NCI-H524 (cell line): ENCODE data around the gene TMED10.

Source experiments
- DNase-seq, 2 experiments: peaks; one replicate each; lab custom pipeline; 2025; lab: John Stamatoyannopoulos, UW

TMED10 gene

DNA sequence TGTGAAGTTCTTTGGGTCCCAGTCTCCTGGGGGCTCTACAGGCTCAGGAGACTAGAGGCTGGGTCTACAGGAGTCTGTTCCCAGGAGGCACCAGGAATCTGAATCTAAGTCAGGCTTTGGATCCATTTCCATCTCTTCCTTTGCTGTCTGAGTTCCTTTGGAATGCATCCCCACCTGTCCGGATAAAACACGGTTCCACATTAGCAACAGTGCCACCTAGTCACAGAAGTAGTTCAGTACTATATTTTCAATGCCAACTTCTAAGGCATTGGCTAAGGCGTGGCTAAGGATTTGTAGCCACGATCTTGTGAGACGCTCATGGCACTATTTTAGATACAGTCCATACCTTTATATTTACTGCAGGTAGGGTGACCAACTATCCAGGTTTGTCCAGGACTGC lies 91.9 kb downstream of the TMED10 start:
- peak; percentile 18 to 61 for DNase-seq

GRCh38 chr14:75083271-75083670 lies 93.1 kb downstream of the TMED10 start:
- DNase-seq = no peak

DNA sequence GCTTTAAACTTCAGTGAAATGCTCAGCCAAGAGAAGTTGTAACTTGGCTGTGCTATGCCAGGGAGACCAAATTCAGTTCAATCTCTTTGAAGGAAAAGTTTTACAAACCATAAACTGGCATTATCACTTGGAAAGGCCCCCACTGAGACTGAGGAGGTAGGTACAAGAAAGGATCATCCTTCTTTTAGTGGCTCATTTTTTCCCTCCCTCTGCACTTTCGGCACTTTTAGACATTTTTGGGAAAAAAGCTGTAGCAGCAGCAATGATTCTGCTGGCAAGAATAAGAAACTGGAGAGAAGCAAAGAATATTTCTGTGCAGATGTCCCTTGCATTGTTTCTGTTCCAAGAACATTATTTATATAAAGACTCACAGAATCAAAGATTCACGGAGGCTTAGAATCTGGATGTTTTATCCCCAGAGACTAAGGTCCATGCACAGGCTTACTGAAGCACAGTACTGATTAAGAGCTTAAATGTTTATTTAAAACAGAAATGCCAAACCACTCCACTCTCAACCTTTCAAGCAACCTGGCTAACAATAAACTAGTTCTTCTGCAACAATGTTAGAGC lies 94.7 kb downstream of the TMED10 start:
- DNase-seq = no peak
